Nephron (organoid): ENCODE results near the gene RINT1.

ENCODE experiments used
- H3K27ac Mint-ChIP-seq, 3 experiments: 2 replicates each; pipeline ENCODE4 v1.8.0; 2020; ENCODE audit warnings: mixed read lengths in 3 of 3, mild to moderate bottlenecking in 2 of 3, moderate library complexity in 1 of 3
- H3K27me3 Mint-ChIP-seq: 2 replicates; pipeline ENCODE4 v1.8.0; 2021; ENCODE audit warnings: low read depth, mild to moderate bottlenecking, moderate library complexity, mixed read lengths
- H3K36me3 Mint-ChIP-seq: 2 replicates; pipeline ENCODE4 v1.8.0; 2020; ENCODE audit warnings: low read depth, mixed read lengths
- H3K4me1 Mint-ChIP-seq: 2 replicates; pipeline ENCODE4 v1.8.0; 2020; ENCODE audit warnings: mixed read lengths
- H3K4me3 Mint-ChIP-seq, 3 experiments: 2 replicates each; pipeline ENCODE4 v1.8.0; 2020; ENCODE audit warnings: mild to moderate bottlenecking in 3 of 3, mixed read lengths in 3 of 3, moderate library complexity in 2 of 3
- H3K9me3 Mint-ChIP-seq: 2 replicates; pipeline ENCODE4 v1.8.0; 2020; ENCODE audit warnings: mixed read lengths
- CTCF ChIP-seq, 3 experiments: fragments of 200-600 bp; sonication (generic); IDR thresholded peaks; one replicate each; pipeline ENCODE4 v1.5.0; 2021; ENCODE audit warnings: antibody characterized with exemption in 3 of 3; ENCODE audit not compliant: unreplicated experiment in 3 of 3

RINT1 gene

GRCh38 chr7:105599551-105599950 lies 67.5 kb downstream of the RINT1 start:
- H3K27me3 Mint-ChIP-seq = no peaks in the 10 kb centered on the region
- TF ChIP-seq CTCF (IDR thresholded peaks at IDR 0.05; ENCODE audit: unreplicated experiment in 3 of 3) = no peak
- H3K4me3 Mint-ChIP-seq = no peak overlapping the region
- peaks cover 6% of the 10 kb centered on the region for H3K4me1 Mint-ChIP-seq
- no peaks in the 10 kb centered on the region for H3K9me3 Mint-ChIP-seq
- peaks cover 4% of the 10 kb centered on the region for H3K36me3 Mint-ChIP-seq
- H3K27ac Mint-ChIP-seq = no peak overlapping the region

- no peak overlapping the region for H3K4me3 Mint-ChIP-seq
- no peaks in the 10 kb centered on the region for H3K27me3 Mint-ChIP-seq
- H3K27ac Mint-ChIP-seq = no peak overlapping the region
- TF ChIP-seq CTCF (IDR thresholded peaks at IDR 0.05; ENCODE audit: unreplicated experiment in 3 of 3) = no peak
- no peaks in the 10 kb centered on the region for H3K9me3 Mint-ChIP-seq
- H3K36me3 Mint-ChIP-seq = peaks cover 4% of the 10 kb centered on the region
- peaks cover 6% of the 10 kb centered on the region for H3K4me1 Mint-ChIP-seq
Measured at GRCh38 chr7:105600720-105601550, 68.9 kb downstream of the RINT1 start.

GRCh38 chr7:105602325-105603305 lies 70.6 kb downstream of the RINT1 start:
- no peak overlapping the region for H3K4me3 Mint-ChIP-seq
- H3K27ac Mint-ChIP-seq = no peak overlapping the region
- H3K27me3 Mint-ChIP-seq = no peaks in the 10 kb centered on the region
- peaks cover 6% of the 10 kb centered on the region for H3K4me1 Mint-ChIP-seq
- peaks cover 4% of the 10 kb centered on the region for H3K36me3 Mint-ChIP-seq
- H3K9me3 Mint-ChIP-seq = no peaks in the 10 kb centered on the region
- TF ChIP-seq CTCF (IDR thresholded peaks at IDR 0.05; ENCODE audit: unreplicated experiment in 3 of 3) = no peak

- Mint-ChIP-seq H3K36me3 (peaks cover 16% of the 10 kb centered on the region), H3K27me3 (no peaks in the 10 kb centered on the region), H3K4me3 (no peak overlapping the region), H3K9me3 (no peaks in the 10 kb centered on the region), H3K4me1 (no peaks in the 10 kb centered on the region), H3K27ac (no peak overlapping the region)
- TF ChIP-seq CTCF (IDR thresholded peaks at IDR 0.05; ENCODE audit: unreplicated experiment in 3 of 3) = no peak
Measured at GRCh38 chr7:105610165-105610930, 78.3 kb downstream of the RINT1 start.

GRCh38 chr7:105611856-105612775 lies 80.1 kb downstream of the RINT1 start:
- H3K27me3 Mint-ChIP-seq = no peaks in the 10 kb centered on the region
- no peak overlapping the region for H3K4me3 Mint-ChIP-seq

More at GRCh38 chr7:105611856-105612775, 80.1 kb downstream of the RINT1 start:
- Mint-ChIP-seq H3K4me1 (no peaks in the 10 kb centered on the region), H3K27ac (no peak overlapping the region), H3K36me3 (peaks cover 16% of the 10 kb centered on the region), H3K9me3 (no peaks in the 10 kb centered on the region)
- TF ChIP-seq CTCF (IDR thresholded peaks at IDR 0.05; ENCODE audit: unreplicated experiment in 3 of 3) = no peak
